GM21390 (cell line): Measurements from ENCODE around the gene UNK.
"Not testable (repeated sequence)": the region's sequence is repeated elsewhere in the genome, so short reads cannot be mapped to it uniquely, and the experiment has no call there.

Experiments used
- ATAC-seq: cut with Tn5 transposase; IDR thresholded peaks from one replicate; pipeline ENCODE4 v1.9.1; 2021; ENCODE audit not compliant: unreplicated experiment

Gene UNK

GRCh38 chr17:75847614-75848522 lies 63.3 kb downstream of the UNK start:
- no peak for ATAC-seq

GRCh38 chr17:75848523-75849278 lies 64.1 kb downstream of the UNK start:
- no peak for ATAC-seq

GRCh38 chr17:75849279-75849646 lies 64.7 kb downstream of the UNK start:
- ATAC-seq, result no peak

GRCh38 chr17:75849724-75850123 lies 65.1 kb downstream of the UNK start:
- no peak for ATAC-seq

DNA sequence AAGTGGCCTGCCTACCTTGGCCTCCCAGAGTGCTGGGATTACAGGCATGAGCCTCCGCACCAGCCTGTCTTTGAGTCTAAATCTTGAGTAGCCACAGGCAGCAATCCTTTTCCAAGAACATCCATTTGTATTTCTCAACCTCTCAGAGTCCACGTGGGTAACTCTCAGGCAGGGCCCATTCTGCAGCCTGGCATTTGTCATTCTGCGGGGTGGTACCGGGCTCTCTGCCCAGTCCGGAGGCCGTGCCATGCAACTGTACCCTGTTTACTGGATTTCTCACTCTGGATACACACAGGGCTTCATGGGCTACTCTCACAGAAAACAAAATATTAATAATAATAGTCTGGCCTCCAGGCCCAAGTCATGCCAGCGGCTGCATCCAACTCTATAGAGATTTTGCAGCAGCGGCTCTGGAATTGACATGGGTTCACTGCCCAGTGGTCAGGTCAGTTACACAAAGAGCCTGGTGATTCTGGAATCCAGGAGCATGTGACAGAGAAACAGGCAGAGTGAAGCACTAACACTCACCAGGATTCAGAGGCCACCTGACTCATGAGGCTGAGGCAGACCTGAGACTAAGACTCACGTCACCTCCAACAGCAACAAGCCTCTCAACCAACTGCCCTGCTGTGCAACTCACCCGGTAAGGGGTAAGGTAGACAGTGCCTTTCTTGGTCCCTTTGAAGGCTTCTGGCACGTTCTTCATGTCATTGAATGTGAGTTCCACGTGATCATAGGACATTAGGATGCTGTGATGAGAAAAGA lies 66.5 kb downstream of the UNK start:
- no peak for ATAC-seq

- not testable (repeated sequence) for ATAC-seq
Measured at GRCh38 chr17:75851693-75851991, 67.0 kb downstream of the UNK start.

GRCh38 chr17:75853433-75853832 lies 68.8 kb downstream of the UNK start:
- no peak for ATAC-seq

- ATAC-seq, result no peak
Measured at GRCh38 chr17:75854101-75854748, 69.6 kb downstream of the UNK start.

- ATAC-seq, result no peak
Measured at GRCh38 chr17:75854881-75855309, 70.3 kb downstream of the UNK start.

- peak; percentile 79 for ATAC-seq
Measured at GRCh38 chr17:75855310-75856061, 70.9 kb downstream of the UNK start, which contains the start of gene WBP2. WBP2 (minus strand) TSS chr17:75855335; CDS start chr17:75855297, 38 bp downstream.

DNA sequence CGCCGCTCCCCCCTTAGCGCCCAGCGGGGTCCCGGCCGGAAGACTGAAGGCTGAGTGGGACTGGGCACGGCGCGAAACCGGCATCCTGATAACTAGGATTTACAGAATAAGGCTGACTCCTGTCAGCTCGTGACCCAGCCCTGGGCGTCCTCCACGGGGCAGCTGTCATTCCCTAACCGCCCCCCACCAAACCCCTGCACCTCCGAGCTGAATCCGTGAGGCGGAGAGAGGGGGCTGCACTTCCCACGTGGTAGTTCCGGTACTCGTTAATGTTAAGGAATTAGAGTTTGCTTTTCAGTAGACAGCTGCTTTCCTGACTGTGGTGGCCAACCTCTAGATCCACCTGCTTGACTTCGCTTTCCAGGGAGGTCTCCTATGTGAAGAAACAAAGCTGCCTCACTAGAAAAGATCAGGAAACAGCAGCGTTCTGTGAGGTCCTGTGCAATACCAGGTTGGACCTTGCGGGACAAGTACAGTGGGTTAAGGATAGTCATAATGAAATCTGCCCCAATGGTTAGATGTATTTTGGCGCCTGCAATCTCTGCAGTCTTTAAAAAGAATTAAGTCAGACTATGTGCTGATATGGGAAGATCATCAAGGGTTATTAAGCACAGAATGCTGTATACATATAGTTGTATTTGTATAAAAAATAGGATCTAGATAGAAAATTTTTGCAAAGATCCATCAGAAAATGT lies 71.6 kb downstream of the UNK start:
- peak; percentile 1 for ATAC-seq

DNA sequence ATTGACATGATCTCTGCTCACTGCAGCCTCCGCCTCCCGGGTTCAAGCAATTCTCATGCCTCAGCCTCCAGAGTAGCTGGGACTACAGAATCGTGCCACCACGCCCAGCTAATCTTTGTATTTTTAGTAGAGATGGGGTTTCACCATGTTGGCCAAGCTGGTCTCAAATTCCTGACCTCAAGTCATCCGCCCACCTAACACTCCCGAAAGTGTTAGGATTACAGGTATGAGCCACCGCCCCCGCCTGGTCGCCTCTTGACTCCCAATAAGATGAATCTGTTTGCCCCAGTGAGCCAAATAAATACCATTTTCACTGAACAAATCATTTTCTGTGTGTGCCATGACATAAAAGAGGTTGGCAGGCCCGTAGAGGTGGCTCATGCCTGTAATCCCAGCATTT lies 74.8 kb downstream of the UNK start:
- not testable (repeated sequence) for ATAC-seq

GRCh38 chr17:75861927-75862317 lies 77.3 kb downstream of the UNK start:
- no peak for ATAC-seq

DNA sequence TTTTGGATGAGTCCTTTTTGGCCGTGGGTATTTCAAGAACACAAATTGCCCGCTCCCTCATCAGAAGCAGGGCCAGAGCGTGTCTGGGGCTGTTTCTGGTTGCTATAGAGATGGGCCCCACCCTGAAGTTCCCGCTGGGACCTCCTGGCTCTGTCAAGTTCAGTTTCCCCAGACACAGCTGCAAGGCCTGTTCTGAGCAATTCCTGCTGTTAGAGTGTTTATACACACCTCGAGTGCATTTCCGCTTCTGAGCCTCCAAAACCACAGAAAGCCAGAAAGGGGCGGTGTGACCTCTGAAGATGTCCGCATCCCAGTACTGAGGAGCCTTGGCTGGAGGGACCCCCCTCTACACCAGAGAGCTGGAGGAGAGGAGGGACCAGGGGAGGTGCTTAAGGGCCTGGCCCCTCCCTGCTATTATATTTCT lies 79.9 kb downstream of the UNK start:
- peak; percentile 88 for ATAC-seq

DNA sequence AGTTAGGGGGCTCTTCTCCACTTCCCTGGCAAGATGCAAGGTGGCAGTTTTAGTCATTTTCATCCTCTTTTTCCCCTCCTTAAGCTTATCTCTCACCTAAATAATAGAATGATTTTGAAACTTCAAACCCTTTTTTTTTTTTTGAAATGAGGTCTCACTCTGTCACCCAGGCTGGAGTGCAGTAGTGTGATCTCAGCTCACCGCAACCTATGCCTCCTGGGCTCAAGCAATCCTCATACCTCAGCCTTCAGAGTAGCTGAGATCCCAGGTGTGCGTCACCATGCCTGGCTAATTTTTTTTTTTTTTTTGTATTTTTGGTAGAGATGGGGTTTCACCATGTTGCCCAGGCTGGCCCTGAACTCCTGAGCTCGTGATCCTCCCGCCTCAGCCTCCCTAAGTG lies 80.3 kb downstream of the UNK start:
- ATAC-seq, result peak; percentile 9

- not testable (repeated sequence) for ATAC-seq
Measured at GRCh38 chr17:75865404-75866188, 81.0 kb downstream of the UNK start.

DNA sequence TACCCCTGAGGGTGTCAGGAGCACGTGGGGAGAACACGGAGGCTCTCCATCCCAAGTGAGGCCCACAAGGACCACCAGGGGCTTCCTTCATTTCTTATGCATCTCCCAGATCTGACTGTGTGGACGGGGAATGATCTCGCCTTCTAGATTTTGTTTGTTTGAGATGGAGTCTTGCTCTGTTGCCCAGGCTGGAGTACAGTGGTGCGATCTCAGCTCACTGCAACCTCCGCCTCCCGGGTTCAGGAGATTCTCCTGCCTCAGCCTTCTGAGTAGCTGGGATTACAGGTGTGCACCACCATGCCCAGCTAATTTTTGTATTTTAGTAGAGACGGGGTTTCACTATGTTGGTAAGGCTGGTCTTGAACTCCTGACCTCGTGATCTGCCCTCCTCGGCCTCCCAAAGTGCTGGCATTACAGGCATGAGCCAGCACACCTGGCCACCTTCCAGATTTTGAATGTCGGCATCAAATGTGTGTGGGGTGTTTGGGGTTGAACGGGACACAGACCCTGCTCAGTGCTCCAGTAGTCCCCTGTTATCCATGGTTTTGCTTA lies 84.2 kb downstream of the UNK start:
- ATAC-seq, result not testable (repeated sequence)
